ENCODE results near the gene ANO9.

- TF ChIP-seq CTCF (IDR thresholded peaks at IDR 0.05; ENCODE audit: insufficient read depth, low read depth, low read length) (no peak), EZH2 (IDR thresholded peaks at IDR 0.05; ENCODE audit: insufficient read depth, low read length) (no peak)
These were observed 781 bp downstream of the ANO9 start for GRCh38 chr11:441043-441417.
